Neural cell (in vitro differentiated cells): ENCODE results near the gene LPCAT1.

Experiments used
- EP300 ChIP-seq: fragments of 450-650 bp; conservative IDR thresholded peaks from 2 replicates; pipeline ENCODE4 v1.6.1; 2014; ENCODE audit warnings: antibody characterized with exemption, mild to moderate bottlenecking, moderate library complexity; ENCODE audit not compliant: poor library complexity, severe bottlenecking
- EZH2 ChIP-seq: fragments of 200-600, 300-800 bp; shearing (Covaris generic), sonication (generic); IDR thresholded peaks from 2 replicates; pipeline ENCODE4 v1.6.1; 2014; ENCODE audit warnings: antibody characterized with exemption, low read length, borderline replicate concordance, mild to moderate bottlenecking; ENCODE audit not compliant: insufficient read depth, poor library complexity, severe bottlenecking
- MXI1 ChIP-seq: fragments of 450-650 bp; conservative IDR thresholded peaks from 2 replicates; pipeline ENCODE4 v1.6.1; 2014; ENCODE audit warnings: antibody characterized with exemption, mild to moderate bottlenecking; ENCODE audit not compliant: poor library complexity, severe bottlenecking
- POLR2AphosphoS5 ChIP-seq: IDR thresholded peaks from 2 replicates; pipeline ENCODE4 v1.6.1; 2012
- RAD21 ChIP-seq: fragments of 450-650 bp; conservative IDR thresholded peaks from 2 replicates; pipeline ENCODE4 v1.6.1; 2014; ENCODE audit warnings: antibody characterized with exemption, mild to moderate bottlenecking, moderate library complexity
- TF ChIP-seq, protein P1 (sequence below): fragments of 450-650 bp; IDR thresholded peaks from 2 replicates; pipeline ENCODE4 v1.5.1; 2014; ENCODE audit warnings: antibody characterized with exemption, mild to moderate bottlenecking, moderate library complexity; ENCODE audit not compliant: poor library complexity, severe bottlenecking
- TF ChIP-seq, protein P2 (sequence below): IDR thresholded peaks from 2 replicates; pipeline ENCODE4 v1.6.1; 2012; ENCODE audit warnings: borderline replicate concordance

- TF ChIP-seq, protein P1, sequence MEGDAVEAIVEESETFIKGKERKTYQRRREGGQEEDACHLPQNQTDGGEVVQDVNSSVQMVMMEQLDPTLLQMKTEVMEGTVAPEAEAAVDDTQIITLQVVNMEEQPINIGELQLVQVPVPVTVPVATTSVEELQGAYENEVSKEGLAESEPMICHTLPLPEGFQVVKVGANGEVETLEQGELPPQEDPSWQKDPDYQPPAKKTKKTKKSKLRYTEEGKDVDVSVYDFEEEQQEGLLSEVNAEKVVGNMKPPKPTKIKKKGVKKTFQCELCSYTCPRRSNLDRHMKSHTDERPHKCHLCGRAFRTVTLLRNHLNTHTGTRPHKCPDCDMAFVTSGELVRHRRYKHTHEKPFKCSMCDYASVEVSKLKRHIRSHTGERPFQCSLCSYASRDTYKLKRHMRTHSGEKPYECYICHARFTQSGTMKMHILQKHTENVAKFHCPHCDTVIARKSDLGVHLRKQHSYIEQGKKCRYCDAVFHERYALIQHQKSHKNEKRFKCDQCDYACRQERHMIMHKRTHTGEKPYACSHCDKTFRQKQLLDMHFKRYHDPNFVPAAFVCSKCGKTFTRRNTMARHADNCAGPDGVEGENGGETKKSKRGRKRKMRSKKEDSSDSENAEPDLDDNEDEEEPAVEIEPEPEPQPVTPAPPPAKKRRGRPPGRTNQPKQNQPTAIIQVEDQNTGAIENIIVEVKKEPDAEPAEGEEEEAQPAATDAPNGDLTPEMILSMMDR: no peak
- TF ChIP-seq RAD21 (no peak), MXI1 (no peak), EP300 (no peak), POLR2AphosphoS5 (no peak), EZH2 (no peak)
- TF ChIP-seq, protein P2, sequence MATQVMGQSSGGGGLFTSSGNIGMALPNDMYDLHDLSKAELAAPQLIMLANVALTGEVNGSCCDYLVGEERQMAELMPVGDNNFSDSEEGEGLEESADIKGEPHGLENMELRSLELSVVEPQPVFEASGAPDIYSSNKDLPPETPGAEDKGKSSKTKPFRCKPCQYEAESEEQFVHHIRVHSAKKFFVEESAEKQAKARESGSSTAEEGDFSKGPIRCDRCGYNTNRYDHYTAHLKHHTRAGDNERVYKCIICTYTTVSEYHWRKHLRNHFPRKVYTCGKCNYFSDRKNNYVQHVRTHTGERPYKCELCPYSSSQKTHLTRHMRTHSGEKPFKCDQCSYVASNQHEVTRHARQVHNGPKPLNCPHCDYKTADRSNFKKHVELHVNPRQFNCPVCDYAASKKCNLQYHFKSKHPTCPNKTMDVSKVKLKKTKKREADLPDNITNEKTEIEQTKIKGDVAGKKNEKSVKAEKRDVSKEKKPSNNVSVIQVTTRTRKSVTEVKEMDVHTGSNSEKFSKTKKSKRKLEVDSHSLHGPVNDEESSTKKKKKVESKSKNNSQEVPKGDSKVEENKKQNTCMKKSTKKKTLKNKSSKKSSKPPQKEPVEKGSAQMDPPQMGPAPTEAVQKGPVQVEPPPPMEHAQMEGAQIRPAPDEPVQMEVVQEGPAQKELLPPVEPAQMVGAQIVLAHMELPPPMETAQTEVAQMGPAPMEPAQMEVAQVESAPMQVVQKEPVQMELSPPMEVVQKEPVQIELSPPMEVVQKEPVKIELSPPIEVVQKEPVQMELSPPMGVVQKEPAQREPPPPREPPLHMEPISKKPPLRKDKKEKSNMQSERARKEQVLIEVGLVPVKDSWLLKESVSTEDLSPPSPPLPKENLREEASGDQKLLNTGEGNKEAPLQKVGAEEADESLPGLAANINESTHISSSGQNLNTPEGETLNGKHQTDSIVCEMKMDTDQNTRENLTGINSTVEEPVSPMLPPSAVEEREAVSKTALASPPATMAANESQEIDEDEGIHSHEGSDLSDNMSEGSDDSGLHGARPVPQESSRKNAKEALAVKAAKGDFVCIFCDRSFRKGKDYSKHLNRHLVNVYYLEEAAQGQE: no peak
Observed at GRCh38 chr5:1428107-1428506, 95.7 kb downstream of the LPCAT1 start.
